A673 (cell line): ENCODE measurements around the gene F13A1. TPM values are rescaled to one million over a fixed set of nuclear protein-coding genes. Genes with fewer than 3 reads are reported as not detected.

Source experiments
- BruUV-seq: library from RNA; stranded (reverse); fragments of 400-500 nt; replicated peaks from 2 replicates; lab custom pipeline; 2021; lab: Mats Ljungman, UMichigan
- CTCF ChIA-PET: fragments of 300-600 bp; sonication (Branson Sonifier 250); formaldehyde crosslinking; loops from one replicate; lab custom pipeline; 2022; ENCODE audit warnings: antibody characterized with exemption; lab: Charles Lee
- POLR2A ChIA-PET: fragments of 300-600 bp; sonication (Branson Sonifier 250); formaldehyde crosslinking; loops from one replicate; lab custom pipeline; 2022; ENCODE audit warnings: antibody characterized with exemption; ENCODE audit not compliant: low non-redundant PET; lab: Charles Lee
- DNase-seq: peaks from one replicate; pipeline ENCODE4 v3.0.0-alpha.2; 2015; ENCODE audit warnings: low spot score
- H3K27ac ChIP-seq: fragments of 200-600 bp; sonication (generic); 2 replicates; pipeline ENCODE4 v1.5.1; 2016; ENCODE audit warnings: mixed run types, low read depth, mild to moderate bottlenecking, mixed read lengths, antibody characterized with exemption, low read length; ENCODE audit not compliant: poor library complexity, severe bottlenecking
- H3K27me3 ChIP-seq: fragments of 200-600 bp; sonication (generic); replicated peaks from 2 replicates; pipeline ENCODE4 v1.6.1; 2017; ENCODE audit warnings: mixed run types, low read depth, mild to moderate bottlenecking, mixed read lengths, antibody characterized with exemption, low read length; ENCODE audit not compliant: insufficient read depth, poor library complexity
- H3K36me3 ChIP-seq: fragments of 200-600 bp; sonication (generic); 2 replicates; pipeline ENCODE4 v1.6.1; 2016; ENCODE audit warnings: mixed run types, mild to moderate bottlenecking, mixed read lengths, antibody characterized with exemption, low read length; ENCODE audit not compliant: insufficient read depth, poor library complexity, severe bottlenecking
- H3K4me1 ChIP-seq: fragments of 200-600 bp; sonication (generic); 2 replicates; pipeline ENCODE4 v1.6.1; 2017; ENCODE audit warnings: mixed run types, mild to moderate bottlenecking, mixed read lengths, antibody characterized with exemption, low read length; ENCODE audit not compliant: insufficient read depth, poor library complexity, severe bottlenecking
- H3K4me3 ChIP-seq: fragments of 200-600 bp; sonication (generic); 2 replicates; pipeline ENCODE4 v1.5.1; 2016; ENCODE audit warnings: low read depth, mixed run types, mild to moderate bottlenecking, mixed read lengths, low read length; ENCODE audit not compliant: poor library complexity, severe bottlenecking
- H3K9me3 ChIP-seq: fragments of 200-600 bp; sonication (generic); 2 replicates; pipeline ENCODE4 v1.6.1; 2016; ENCODE audit warnings: mixed run types, low read depth, mild to moderate bottlenecking, mixed read lengths, antibody characterized with exemption, low read length; ENCODE audit not compliant: poor library complexity, severe bottlenecking
- EZH2 ChIP-seq: fragments of 200-600 bp; sonication (generic); IDR thresholded peaks from 2 replicates; pipeline ENCODE4 v1.6.1; 2017; ENCODE audit warnings: borderline replicate concordance, low read depth, mild to moderate bottlenecking, mixed read lengths, antibody characterized with exemption, low read length; ENCODE audit not compliant: poor library complexity, severe bottlenecking
- intact Hi-C: fragments of 100-400 bp; cut with micrococcal nuclease; formaldehyde crosslinking; loops from one replicate; pipeline ENCODE4 v1.10.0; 2022; ENCODE audit not compliant: unreplicated experiment
- total RNA-seq: library from RNA; stranded (reverse); gene quantifications from 2 replicates; pipeline ENCODE4 v1.2.3, GENCODE V29; 2021
- TF ChIP-seq, protein P1 (sequence below): fragments of 300-800, 200-600 bp; sonication (generic); conservative IDR thresholded peaks from 2 replicates; pipeline ENCODE4 v1.5.1; 2017; ENCODE audit warnings: low read depth, mild to moderate bottlenecking, antibody characterized with exemption, low read length, moderate library complexity, mixed read lengths

The F13A1 gene
- total RNA-seq, 1 experiment from 2014 or later = not detected

DNA sequence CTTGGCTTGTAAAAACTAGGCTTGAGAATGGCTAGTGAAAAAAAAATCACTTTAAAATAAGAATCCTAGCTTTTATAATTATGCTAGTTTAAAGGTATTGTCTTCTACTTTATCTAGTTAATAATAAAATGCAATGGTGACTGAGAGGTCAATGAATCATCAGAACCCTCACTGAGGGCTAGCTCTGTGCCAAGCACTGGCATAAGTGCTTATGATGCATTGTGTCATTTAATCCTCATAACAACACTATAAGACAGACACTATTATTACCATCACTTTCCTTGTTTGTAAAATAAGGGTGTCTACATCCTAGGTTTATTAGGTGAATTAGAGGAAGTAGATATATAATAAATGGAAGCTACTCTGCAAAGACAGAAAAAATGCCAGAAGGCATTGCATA lies 144.3 kb downstream of the F13A1 start:
- POLR2A ChIA-PET = no interaction called here
- H3K9me3 ChIP-seq = no peaks in the 10 kb centered on the region
- H3K36me3 ChIP-seq = no peaks in the 10 kb centered on the region
- H3K4me3 ChIP-seq = no peak overlapping the region
- peaks cover 15% of the 10 kb centered on the region for H3K27me3 ChIP-seq
- no peak for TF ChIP-seq EZH2
- TF ChIP-seq, protein P1, sequence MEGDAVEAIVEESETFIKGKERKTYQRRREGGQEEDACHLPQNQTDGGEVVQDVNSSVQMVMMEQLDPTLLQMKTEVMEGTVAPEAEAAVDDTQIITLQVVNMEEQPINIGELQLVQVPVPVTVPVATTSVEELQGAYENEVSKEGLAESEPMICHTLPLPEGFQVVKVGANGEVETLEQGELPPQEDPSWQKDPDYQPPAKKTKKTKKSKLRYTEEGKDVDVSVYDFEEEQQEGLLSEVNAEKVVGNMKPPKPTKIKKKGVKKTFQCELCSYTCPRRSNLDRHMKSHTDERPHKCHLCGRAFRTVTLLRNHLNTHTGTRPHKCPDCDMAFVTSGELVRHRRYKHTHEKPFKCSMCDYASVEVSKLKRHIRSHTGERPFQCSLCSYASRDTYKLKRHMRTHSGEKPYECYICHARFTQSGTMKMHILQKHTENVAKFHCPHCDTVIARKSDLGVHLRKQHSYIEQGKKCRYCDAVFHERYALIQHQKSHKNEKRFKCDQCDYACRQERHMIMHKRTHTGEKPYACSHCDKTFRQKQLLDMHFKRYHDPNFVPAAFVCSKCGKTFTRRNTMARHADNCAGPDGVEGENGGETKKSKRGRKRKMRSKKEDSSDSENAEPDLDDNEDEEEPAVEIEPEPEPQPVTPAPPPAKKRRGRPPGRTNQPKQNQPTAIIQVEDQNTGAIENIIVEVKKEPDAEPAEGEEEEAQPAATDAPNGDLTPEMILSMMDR = no peak
- CTCF ChIA-PET = no interaction called here
- H3K27ac ChIP-seq = no peak overlapping the region
- no peak for DNase-seq
- intact Hi-C loops = no loop called here
- no TSS peak for BruUV-seq
- H3K4me1 ChIP-seq = no peaks in the 10 kb centered on the region

DNA sequence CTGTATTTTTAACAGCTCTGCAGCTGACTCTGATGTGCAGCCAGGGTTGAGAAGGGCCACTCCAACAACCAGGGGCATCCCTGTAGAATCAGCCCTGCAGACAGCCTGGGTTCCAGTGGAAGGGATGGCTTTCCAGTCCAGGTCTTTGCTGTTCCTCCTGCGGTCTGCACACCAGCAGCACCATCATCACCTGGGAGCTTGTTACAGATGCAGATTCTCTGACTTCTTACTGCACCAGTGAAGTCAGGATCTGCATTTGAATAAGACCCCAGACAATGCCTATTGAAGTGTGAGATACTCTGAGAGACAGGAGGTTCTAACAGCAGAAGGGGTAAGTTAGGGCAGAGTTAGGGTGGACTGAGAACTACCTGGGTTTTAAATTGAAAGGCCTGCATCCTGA lies 151.3 kb downstream of the F13A1 start:
- no peak for TF ChIP-seq EZH2
- TF ChIP-seq, protein P1 = no peak
- no peak for DNase-seq
- no TSS peak for BruUV-seq
- no peaks in the 10 kb centered on the region for H3K9me3 ChIP-seq
- intact Hi-C loops = no loop called here
- no peak overlapping the region for H3K4me3 ChIP-seq
- POLR2A ChIA-PET = no interaction called here
- no peaks in the 10 kb centered on the region for H3K27me3 ChIP-seq
- H3K4me1 ChIP-seq = no peaks in the 10 kb centered on the region
- CTCF ChIA-PET = no interaction called here
- H3K27ac ChIP-seq = no peak overlapping the region
- H3K36me3 ChIP-seq = no peaks in the 10 kb centered on the region

DNA sequence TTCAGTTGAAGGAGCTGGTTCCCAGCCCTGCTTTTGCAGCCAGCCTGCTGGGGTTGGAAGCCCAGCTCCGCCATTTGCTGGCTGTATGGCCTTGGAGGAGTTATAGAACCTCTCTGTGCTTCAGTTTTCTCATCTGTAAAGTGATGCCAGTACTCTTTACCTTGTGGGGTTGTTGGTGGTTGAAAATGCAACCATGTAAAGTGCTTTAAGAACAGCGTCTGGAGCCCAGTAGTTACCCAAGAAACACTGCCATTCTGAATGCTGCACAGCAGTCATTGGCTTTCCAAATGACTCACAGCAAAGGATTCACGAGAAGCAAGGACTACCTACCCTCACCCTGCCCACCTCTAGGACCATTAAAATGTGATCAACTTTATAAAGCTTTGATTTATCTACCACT lies 154.4 kb downstream of the F13A1 start:
- no TSS peak for BruUV-seq
- Histone ChIP-seq H3K4me1 (no peaks in the 10 kb centered on the region), H3K27me3 (no peaks in the 10 kb centered on the region), H3K4me3 (no peak overlapping the region), H3K9me3 (no peaks in the 10 kb centered on the region), H3K27ac (no peak overlapping the region), H3K36me3 (no peaks in the 10 kb centered on the region)
- intact Hi-C loops = no loop called here
- ChIA-PET CTCF (no interaction called here), POLR2A (no interaction called here)
- TF ChIP-seq, protein P1 = no peak
- no peak for TF ChIP-seq EZH2
- no peak for DNase-seq
